Spleen (tissue), 11 donors: ENCODE results near the gene FOXO6. TPM values are rescaled to one million over a fixed set of nuclear protein-coding genes. Genes with fewer than 3 reads are reported as not detected.
A peak's percentile ranks its signal among the peaks of the same experiment; 100 is the strongest.

Source experiments
- DNase-seq: peaks from one replicate; pipeline ENCODE4 v3.0.0-alpha.2; 2020
- H3K27ac ChIP-seq, 8 donors: fragments of 200-600 bp; sonication (generic) in 7 of 8; 1 replicate in 4 of 8; 2 replicates in 4 of 8; pipeline versions ENCODE4 v1.5.0 to v1.8.0; 2016 to 2021; ENCODE audit warnings: inconsistent platforms in 4 of 8, mild to moderate bottlenecking in 4 of 8, moderate library complexity in 1 of 8
- H3K27me3 ChIP-seq, 7 donors: fragments of 200-600 bp; sonication (generic) in 6 of 7; replicated peaks in 1 of 7; 1 replicate in 4 of 7; 2 replicates in 3 of 7; pipeline versions ENCODE4 v1.5.0 to v1.8.0; 2016 to 2021; ENCODE audit warnings: inconsistent platforms in 3 of 7, mild to moderate bottlenecking in 1 of 7
- H3K36me3 ChIP-seq, 6 donors: fragments of 200-600 bp; sonication (generic) in 5 of 6; 1 replicate in 4 of 6; 2 replicates in 2 of 6; pipeline versions ENCODE4 v1.5.0 to v1.8.0; 2016 to 2021; ENCODE audit warnings: inconsistent platforms in 2 of 6
- H3K4me1 ChIP-seq, 6 donors: fragments of 200-600 bp; sonication (generic) in 5 of 6; 1 replicate in 3 of 6; 2 replicates in 3 of 6; pipeline versions ENCODE4 v1.5.0 to v1.8.0; 2016 to 2021; ENCODE audit warnings: inconsistent platforms in 3 of 6
- H3K4me3 ChIP-seq, 8 donors: fragments of 200-600 bp; sonication (generic) in 7 of 8; 1 replicate in 4 of 8; 2 replicates in 4 of 8; pipeline versions ENCODE4 v1.5.0 to v1.8.0; 2016 to 2021; ENCODE audit warnings: inconsistent platforms in 4 of 8, mild to moderate bottlenecking in 4 of 8, moderate library complexity in 2 of 8
- H3K9me3 ChIP-seq, 8 donors: fragments of 200-600 bp; sonication (generic) in 7 of 8; 1 replicate in 4 of 8; 2 replicates in 4 of 8; pipeline versions ENCODE4 v1.5.0 to v1.8.0; 2016 to 2021; ENCODE audit warnings: inconsistent platforms in 4 of 8
- CTCF ChIP-seq, 11 experiments: fragments of 200-600 bp in 7 of 11; fragments of 450-650 bp in 4 of 11; sonication (generic) in 4 of 11; IDR thresholded peaks in 8 of 11; conservative IDR thresholded peaks in 3 of 11; 1 replicate in 7 of 11; 2 replicates in 4 of 11; pipeline versions ENCODE4 v1.4.0 to v1.8.0; 2016 to 2021; ENCODE audit warnings: antibody characterized with exemption in 11 of 11, inconsistent platforms in 4 of 11, mild to moderate bottlenecking in 1 of 11
- POLR2A ChIP-seq, 3 donors: fragments of 450-650 bp; IDR thresholded peaks; one replicate each; pipeline ENCODE4 v1.5.1; 2017; ENCODE audit warnings: antibody characterized with exemption in 3 of 3, mild to moderate bottlenecking in 1 of 3
- POLR2AphosphoS5 ChIP-seq, 3 donors: sonication (generic); formaldehyde crosslinking; IDR thresholded peaks; one replicate each; pipeline ENCODE4 v1.5.1; 2017; ENCODE audit warnings: antibody characterized with exemption in 3 of 3
- WGBS, 5 donors: extraction: QIAGEN DNeasy Blood & Tissue Kit in 3 of 5; methylation state at CpG; one replicate each; pipeline versions ENCODE4 v1.1.5 to v1.1.7; 2013 to 2018; 5-methylcytosine and 5-hydroxymethylcytosine counted together
- intact Hi-C: fragments of 100-400 bp; cut with DNase I; formaldehyde crosslinking; loops from one replicate; pipeline ENCODE4 v1.15.0; 2023; ENCODE audit warnings: low total_unique reads
- polyA plus RNA-seq, 3 donors: library from polyadenylated mRNA; stranded (reverse); fragments of 200-250 nt; gene quantifications; one replicate each; pipeline ENCODE4 v1.2.1, GENCODE V29; 2013
- total RNA-seq, 7 donors: library from RNA; depleted of rRNA in 3 of 7; stranded (reverse); fragments of >200 nt in 3 of 7; fragmentation: NEBNext Ultra II Directional in 4 of 7; extraction: Animal tissue kit (Norgen Biotek cat#: 25700) in 4 of 7; gene quantifications; one replicate each; pipeline versions ENCODE4 v1.1.0 to v1.2.1, GENCODE V29; 2016 to 2021
- donor health status: healthy with polysubstance abuse.
- donor health status: DM: no; HTN: no; CAD: no; lungs with moderate emphysema.
- donor health status: DM: no; HTN: no; CAD: no.
- donor health status: Bipolar disorder and iron deficiency.
- donor health status: healthy.
- donor health status: DM: no; HTN: no; CAD: no.
- donor health status: DM: yes; HTN: yes; CAD: no.

The FOXO6 gene
- total and polyA plus RNA-seq, 10 donors = 0.14 to 1.6 (median 0.32) TPM; not detected in 1

- H3K4me1 ChIP-seq = peaks cover 21 to 58% (median 40%) of the 10 kb centered on the region in 6 donors
- WGBS, 5 donors = 80 to 95% (median 92%) methylated on average over 3 to 4 of the region's 4 CpGs
- H3K4me3 ChIP-seq = no peak overlapping the region
- H3K27me3 ChIP-seq = peaks cover 0 to 82% (median 45%) of the 10 kb centered on the region in 7 donors
- no peaks in the 10 kb centered on the region for H3K36me3 ChIP-seq
- no peak for TF ChIP-seq CTCF (IDR thresholded peaks at IDR 0.05 in 8 of 11, conservative IDR thresholded peaks at IDR 0.05 in 3 of 11)
- no peak for TF ChIP-seq POLR2AphosphoS5 (IDR thresholded peaks at IDR 0.05)
- TF ChIP-seq POLR2A (IDR thresholded peaks at IDR 0.05) = no peak
- H3K9me3 ChIP-seq = no peaks in the 10 kb centered on the region
- intact Hi-C loops = no loop called here
- no peak overlapping the region for H3K27ac ChIP-seq
- peak; percentile 51 for DNase-seq
Observed at GRCh38 chr1:41363591-41364320, 2.5 kb downstream of the FOXO6 start.

- Histone ChIP-seq H3K4me1 (peaks cover 21 to 58% (median 40%) of the 10 kb centered on the region in 6 donors), H3K27ac (no peak overlapping the region), H3K4me3 (no peak overlapping the region), H3K9me3 (no peaks in the 10 kb centered on the region), H3K27me3 (peaks cover 0 to 87% (median 45%) of the 10 kb centered on the region in 7 donors), H3K36me3 (no peaks in the 10 kb centered on the region)
- DNase-seq = peak; percentile 53
- WGBS, 5 donors = 81 to 92% (median 87%) methylated on average over 8 to 10 of the region's 10 CpGs
- intact Hi-C loops = no loop called here
- TF ChIP-seq POLR2AphosphoS5 (IDR thresholded peaks at IDR 0.05) (no peak), CTCF (IDR thresholded peaks at IDR 0.05 in 8 of 11, conservative IDR thresholded peaks at IDR 0.05 in 3 of 11) (no peak), POLR2A (IDR thresholded peaks at IDR 0.05) (no peak)
Observed at GRCh38 chr1:41364442-41365319, 3.4 kb downstream of the FOXO6 start.

- H3K9me3 ChIP-seq = no peaks in the 10 kb centered on the region
- no peaks in the 10 kb centered on the region for H3K36me3 ChIP-seq
- TF ChIP-seq POLR2AphosphoS5 (IDR thresholded peaks at IDR 0.05) (no peak), CTCF (IDR thresholded peaks at IDR 0.05 in 8 of 11, conservative IDR thresholded peaks at IDR 0.05 in 3 of 11) (no peak), POLR2A (IDR thresholded peaks at IDR 0.05) (no peak)
- no peak for DNase-seq
- intact Hi-C loops = no loop called here
- peak overlapping the region in 1 of 8 donors; percentile 18 for H3K27ac ChIP-seq
- H3K4me1 ChIP-seq = peaks cover 21 to 56% (median 38%) of the 10 kb centered on the region in 6 donors
- no peak overlapping the region for H3K4me3 ChIP-seq
- peaks cover 0 to 82% (median 45%) of the 10 kb centered on the region in 7 donors for H3K27me3 ChIP-seq
Observed at GRCh38 chr1:41365320-41365633, 4.0 kb downstream of the FOXO6 start.
